ENCODE results near the gene CYP4V2.

CYP4V2 gene

GRCh38 chr4:186189656-186190055, 1.7 kb upstream of the CYP4V2 start:
- no peak for DNase-seq

- no peak for DNase-seq
Observed at GRCh38 chr4:186190581-186191199, 677 bp upstream of the CYP4V2 start.

GRCh38 chr4:186192066-186192612, 772 bp downstream of the CYP4V2 start:
- peak; percentile 52 for DNase-seq

GRCh38 chr4:186193851-186194250, 2.5 kb downstream of the CYP4V2 start:
- no peak for DNase-seq

DNA sequence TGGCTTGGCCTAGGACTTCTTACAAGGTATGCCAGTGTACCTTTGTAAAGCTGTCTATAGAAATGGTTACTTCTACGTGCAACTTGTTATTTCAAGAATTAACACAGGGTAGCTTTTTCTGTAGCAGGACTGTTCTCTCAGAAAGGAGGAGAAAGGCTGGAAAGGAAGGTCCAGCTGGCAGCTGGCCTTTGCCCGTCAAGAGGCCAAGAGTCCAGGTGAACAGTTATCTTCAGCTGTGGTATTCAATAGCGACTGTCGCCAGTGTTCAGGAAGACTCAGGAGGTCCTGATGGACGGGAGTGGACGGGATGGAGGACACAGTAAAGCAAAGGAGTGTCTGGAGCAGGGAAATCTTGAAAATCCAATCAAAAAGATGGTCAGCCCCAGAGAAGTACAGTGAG, 4.7 kb downstream of the CYP4V2 start:
- no peak for DNase-seq

DNA sequence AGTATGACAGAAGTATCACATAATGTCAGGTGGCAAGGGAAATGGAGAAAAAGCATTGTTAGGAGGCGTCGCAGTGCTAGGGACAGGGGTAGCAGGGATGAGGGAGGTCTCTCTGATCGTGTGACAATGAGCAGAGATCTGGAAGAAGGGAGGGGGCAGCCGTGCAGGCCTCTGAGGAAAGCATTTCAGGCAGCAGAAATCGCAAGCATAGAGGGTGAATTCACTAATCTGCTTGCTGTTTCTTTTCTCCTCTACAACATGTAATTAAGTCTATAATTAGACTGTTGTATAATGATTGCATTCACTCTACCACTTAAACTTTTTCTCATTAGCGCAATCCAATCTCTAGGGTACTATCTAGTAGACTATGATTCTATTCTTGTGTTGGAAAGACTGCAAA, 9.1 kb downstream of the CYP4V2 start:
- no peak for DNase-seq

DNA sequence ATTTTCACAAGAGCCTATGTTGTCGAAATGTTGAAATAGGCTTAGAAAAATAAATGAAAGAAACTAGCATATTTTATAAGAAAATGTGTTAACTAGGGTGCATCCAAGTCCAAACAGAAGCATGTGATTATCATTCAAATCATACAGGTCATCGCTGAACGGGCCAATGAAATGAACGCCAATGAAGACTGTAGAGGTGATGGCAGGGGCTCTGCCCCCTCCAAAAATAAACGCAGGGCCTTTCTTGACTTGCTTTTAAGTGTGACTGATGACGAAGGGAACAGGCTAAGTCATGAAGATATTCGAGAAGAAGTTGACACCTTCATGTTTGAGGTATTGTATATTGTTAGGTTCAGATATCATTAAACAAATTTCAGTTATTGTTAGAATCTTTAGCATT, 9.6 kb downstream of the CYP4V2 start:
- DNase-seq, result no peak

DNA sequence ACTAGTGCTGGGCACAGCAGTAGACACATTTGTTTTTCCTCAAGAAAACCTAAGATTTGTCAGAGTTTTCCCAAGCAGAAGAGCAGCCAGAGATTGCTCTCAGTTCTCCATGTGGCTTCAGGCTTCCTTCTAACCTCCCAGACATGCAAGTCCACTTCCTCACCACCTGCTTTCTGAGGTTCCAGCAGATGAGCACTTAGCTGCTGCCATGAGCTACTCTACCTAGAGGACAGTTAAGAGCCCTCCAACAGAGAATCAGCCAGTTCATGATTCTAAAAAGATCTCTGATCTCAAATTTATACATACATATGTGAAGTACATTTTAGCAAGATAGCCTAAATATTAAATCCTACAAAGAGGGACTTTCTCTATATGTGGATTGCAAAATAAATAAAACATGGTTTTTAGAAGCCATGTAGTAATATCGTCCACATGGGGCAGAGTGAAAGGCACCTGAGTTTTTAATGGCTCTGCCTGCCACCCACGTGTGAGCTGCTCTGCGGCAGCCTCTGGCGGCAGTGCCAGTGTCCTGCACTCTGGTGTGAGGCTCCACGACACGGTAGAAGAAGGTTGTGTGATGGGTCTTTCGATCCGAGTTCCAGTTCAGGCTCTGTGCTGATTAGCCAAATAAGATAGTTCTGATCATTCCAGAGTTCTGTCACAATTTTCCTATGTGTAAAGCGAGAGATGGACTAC, 10.3 kb downstream of the CYP4V2 start:
- DNase-seq, result no peak

DNA sequence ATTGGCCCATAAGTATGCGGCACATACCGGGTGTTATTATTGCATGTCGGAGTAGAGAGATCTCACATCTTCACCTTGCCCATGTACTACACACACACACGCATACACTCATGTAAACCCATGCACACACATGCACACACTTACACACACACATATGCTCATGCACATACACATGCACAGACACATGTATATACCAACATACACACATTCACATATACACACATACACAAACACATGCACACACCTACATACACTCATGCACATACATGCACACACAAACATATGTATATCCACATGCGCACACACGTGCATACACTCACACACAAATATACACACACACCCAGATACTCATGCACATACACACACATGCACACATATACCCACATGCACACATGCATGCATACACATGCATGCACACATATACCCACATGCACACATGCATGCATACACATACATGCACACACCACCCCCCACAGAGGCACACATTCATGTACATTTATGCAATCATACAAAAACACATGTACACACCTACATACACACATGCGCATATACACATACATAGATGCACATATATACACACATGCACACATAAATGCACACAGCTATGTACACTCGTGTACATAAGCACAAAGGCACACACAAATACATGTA, 11.2 kb downstream of the CYP4V2 start:
- DNase-seq, result no peak

- DNase-seq, result no peak
Observed at GRCh38 chr4:186203406-186203805, 12.0 kb downstream of the CYP4V2 start.

- DNase-seq, result peak; percentile 60
Observed at GRCh38 chr4:186204103-186204559, 12.8 kb downstream of the CYP4V2 start.

GRCh38 chr4:186204686-186205085, 13.3 kb downstream of the CYP4V2 start:
- DNase-seq, result no peak

DNA sequence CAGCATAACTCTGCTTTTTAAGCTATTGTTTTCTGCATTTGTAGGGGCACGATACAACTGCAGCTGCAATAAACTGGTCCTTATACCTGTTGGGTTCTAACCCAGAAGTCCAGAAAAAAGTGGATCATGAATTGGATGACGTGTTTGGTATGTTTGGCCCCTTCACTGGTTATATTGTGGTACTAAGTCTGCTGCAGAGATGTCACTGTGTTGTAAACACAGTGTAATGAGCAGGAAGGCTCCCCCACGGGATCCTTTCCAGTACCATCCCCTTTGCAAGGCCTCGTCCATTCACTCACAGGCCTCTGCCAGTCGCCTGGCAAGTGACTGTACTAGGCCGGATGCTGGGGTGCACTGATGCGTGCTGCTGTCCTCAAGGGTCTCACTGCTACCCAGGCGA, 13.8 kb downstream of the CYP4V2 start:
- no peak for DNase-seq

GRCh38 chr4:186216465-186217024, 25.2 kb downstream of the CYP4V2 start:
- DNase-seq, result no peak

DNA sequence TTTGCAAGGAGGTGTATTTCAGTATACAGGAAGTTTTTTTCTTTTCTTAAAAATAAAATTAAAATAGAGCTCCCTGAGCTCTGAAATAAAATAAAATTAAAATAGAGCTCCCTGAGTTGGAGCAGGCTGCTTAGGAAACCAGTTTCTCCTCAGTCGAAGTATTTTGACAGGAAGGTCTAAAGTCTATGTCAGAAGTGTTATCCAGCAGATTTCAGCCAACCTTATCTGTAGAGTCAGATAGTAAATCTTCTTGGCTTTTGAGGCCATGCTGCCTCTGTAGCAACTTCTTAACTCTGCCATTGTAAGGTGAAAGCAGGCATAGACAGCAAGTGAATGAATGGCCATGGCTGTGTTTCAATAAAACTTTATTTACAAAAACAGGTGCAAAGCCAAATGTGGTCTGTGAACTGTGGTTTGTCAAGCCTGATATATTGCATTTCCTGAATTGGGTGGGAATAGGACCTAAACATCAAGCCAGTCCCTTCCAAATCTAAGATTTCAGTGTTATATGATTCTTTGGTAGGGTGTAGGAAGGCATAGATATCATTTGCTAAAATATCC, 26.4 kb downstream of the CYP4V2 start:
- DNase-seq, result no peak

GRCh38 chr4:186221624-186222023, 30.3 kb downstream of the CYP4V2 start:
- no peak for DNase-seq

DNA sequence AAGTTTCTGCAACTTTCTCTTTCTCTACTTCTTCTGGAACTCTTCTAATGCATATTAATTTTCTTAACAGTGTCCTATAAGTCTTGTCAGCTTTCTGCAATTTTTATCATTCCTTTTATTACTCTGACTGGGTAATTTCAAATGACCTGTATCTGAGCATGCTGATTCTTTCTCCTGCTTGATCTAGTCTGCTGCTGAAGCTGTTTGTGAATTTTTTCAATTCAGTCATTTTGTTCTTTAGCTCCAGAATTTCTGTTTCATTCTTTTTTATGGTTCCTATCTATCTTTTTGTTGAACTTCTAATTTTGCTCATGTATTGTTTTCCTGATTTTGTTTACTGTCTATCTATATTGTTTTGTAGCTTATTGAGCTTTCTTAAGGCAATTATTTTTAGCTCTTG, 34.5 kb downstream of the CYP4V2 start:
- DNase-seq, result no peak

- DNase-seq, result no peak
Observed at GRCh38 chr4:186226521-186227189, 35.3 kb downstream of the CYP4V2 start.

DNA sequence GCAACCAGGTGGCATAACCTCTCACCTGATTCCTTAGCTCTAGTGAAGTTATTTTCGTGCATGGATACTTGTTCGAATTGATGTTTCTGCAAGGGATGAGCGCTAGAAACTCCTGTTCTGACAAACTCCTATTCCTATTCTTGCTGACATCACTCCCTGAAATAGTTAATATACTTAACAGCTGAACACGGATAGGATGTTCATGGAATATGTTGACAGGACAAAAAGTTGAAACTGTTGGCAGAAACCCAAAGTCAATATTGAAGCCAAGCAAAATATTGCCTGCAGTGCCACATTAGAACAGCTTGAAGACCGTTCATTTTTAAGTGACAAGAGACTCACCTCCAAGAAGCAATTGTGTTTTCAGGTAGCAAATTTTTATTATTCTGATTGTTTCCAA, 35.9 kb downstream of the CYP4V2 start, which contains the start of gene KLKB1:
TSS of gene KLKB1 (plus strand) at position 287 of the 400 bp plus-strand sequence. CDS start 689 bp downstream, outside the sequence.
- no peak for DNase-seq

DNA sequence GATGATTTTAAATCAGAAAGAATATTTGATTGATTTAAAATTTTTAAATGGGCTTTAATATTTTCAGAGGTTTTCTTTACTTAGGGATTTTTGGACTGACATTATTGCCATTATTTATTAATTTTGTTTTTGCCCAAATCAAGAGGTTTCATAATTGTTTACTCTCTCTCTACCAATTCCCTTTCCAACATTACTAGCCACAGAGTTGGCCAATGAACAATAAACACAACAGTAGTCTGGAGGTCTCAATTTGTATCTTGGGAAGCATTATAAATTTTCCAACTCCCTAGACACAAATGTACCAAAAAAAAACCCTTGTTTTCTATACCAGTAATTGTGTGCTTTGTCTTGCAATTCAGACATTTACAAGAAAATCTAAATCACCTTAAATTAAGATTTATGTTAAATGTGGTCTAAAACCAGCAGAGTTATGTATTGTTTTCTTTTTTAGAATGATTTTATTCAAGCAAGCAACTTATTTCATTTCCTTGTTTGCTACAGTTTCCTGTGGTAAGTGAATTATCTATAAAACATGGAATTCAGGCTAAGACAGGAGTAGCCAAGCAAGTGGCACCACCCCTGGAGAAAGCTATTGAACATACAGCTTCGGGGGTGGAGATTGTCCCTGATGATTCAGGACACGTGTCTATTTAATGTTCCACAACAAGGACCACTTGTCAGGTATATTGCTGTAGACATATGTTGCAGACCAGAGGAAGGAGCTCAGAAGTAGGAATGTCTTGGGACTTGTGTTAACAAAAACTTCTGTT, 36.6 kb downstream of the CYP4V2 start:
- DNase-seq, result no peak

GRCh38 chr4:186228514-186228894, 37.1 kb downstream of the CYP4V2 start:
- no peak for DNase-seq

DNA sequence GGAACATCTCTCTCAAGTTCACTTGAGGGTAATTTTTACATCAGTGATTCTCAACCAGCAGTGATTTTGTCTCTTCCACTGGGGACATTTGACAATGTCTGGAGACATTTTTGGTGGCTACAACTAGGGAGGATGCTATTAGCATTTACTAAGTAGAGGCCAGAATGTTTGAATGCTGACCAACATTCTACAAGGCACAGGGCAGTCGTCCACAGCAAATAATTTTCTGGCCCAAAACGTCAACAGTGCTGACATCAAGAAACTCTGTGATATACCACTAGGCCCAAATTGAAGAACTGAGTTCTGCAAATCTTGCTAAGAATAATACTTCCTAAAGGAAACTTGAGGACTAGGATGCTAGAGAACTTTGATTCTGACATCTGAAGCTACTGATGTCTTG, 43.0 kb downstream of the CYP4V2 start:
- no peak for DNase-seq
